WTC11 (cell line): Measurements from ENCODE around the gene SNRPE. TPM values are rescaled to one million over a fixed set of nuclear protein-coding genes. Genes with fewer than 3 reads are reported as not detected.
"Not testable (repeated sequence)": the region's sequence is repeated elsewhere in the genome, so short reads cannot be mapped to it uniquely, and the experiment has no call there.

Experiments used
- ATAC-seq: fragments of 200-7000 bp; cut with Tn5 transposase; 2 replicates; pipeline ENCODE4 v1.10.0; 2021; ENCODE audit warnings: mild to moderate bottlenecking, moderate library complexity
- CTCF ChIA-PET: fragments of 300-600 bp; sonication (Branson Sonifier 250); formaldehyde crosslinking; loops from one replicate; lab custom pipeline; 2021; ENCODE audit warnings: antibody characterized with exemption; lab: Charles Lee
- POLR2A ChIA-PET: fragments of 350-600 bp; sonication (Branson Sonifier 250); formaldehyde crosslinking; loops from one replicate; lab custom pipeline; 2021; ENCODE audit warnings: antibody characterized with exemption; lab: Charles Lee
- DNase-seq: peaks from one replicate; pipeline ENCODE4 v3.0.0; 2021; ENCODE audit warnings: low spot score
- H3K27ac Mint-ChIP-seq: 2 replicates; pipeline ENCODE4 v1.8.0; 2021; ENCODE audit warnings: mixed read lengths
- H3K27me3 Mint-ChIP-seq: 2 replicates; pipeline ENCODE4 v1.8.0; 2021; ENCODE audit warnings: low read depth, mild to moderate bottlenecking, moderate library complexity, mixed read lengths
- H3K36me3 Mint-ChIP-seq: 2 replicates; pipeline ENCODE4 v1.8.0; 2021; ENCODE audit warnings: mixed read lengths
- H3K4me1 Mint-ChIP-seq: 2 replicates; pipeline ENCODE4 v1.8.0; 2022; ENCODE audit warnings: mixed read lengths
- H3K4me3 Mint-ChIP-seq: 2 replicates; pipeline ENCODE4 v1.8.0; 2021; ENCODE audit warnings: mild to moderate bottlenecking, moderate library complexity, mixed read lengths
- H3K9me3 Mint-ChIP-seq: 2 replicates; pipeline ENCODE4 v1.8.0; 2021; ENCODE audit warnings: mixed read lengths
- CREB1 ChIP-seq: sonication (generic); formaldehyde crosslinking; IDR thresholded peaks from 2 replicates; pipeline ENCODE4 v1.8.0; 2023; ENCODE audit warnings: mild to moderate bottlenecking, missing genetic modification reagents
- EMX1 ChIP-seq: fragments of 250-450 bp; sonication (Bioruptor Pico); IDR thresholded peaks from 2 replicates; pipeline ENCODE4 v1.8.0; 2021; ENCODE audit warnings: mild to moderate bottlenecking
- ETV6 ChIP-seq: sonication (generic); formaldehyde crosslinking; IDR thresholded peaks from 2 replicates; pipeline ENCODE4 v1.8.1; 2022; ENCODE audit warnings: mild to moderate bottlenecking, missing genetic modification reagents
- FOXJ3 ChIP-seq: sonication (generic); formaldehyde crosslinking; IDR thresholded peaks from 2 replicates; pipeline ENCODE4 v1.9.0; 2021; ENCODE audit warnings: missing genetic modification reagents, mild to moderate bottlenecking, borderline replicate concordance
- FOXK1 ChIP-seq: sonication (generic); formaldehyde crosslinking; IDR thresholded peaks from 2 replicates; pipeline ENCODE4 v1.8.0; 2022; ENCODE audit warnings: mild to moderate bottlenecking, moderate library complexity, missing genetic modification reagents
- KAT7 ChIP-seq: sonication (generic); formaldehyde crosslinking; IDR thresholded peaks from 2 replicates; pipeline ENCODE4 v1.8.1; 2023; ENCODE audit warnings: missing genetic modification reagents, mild to moderate bottlenecking, borderline replicate concordance
- NFATC4 ChIP-seq: fragments of 250-450 bp; sonication (Bioruptor Pico); IDR thresholded peaks from 2 replicates; pipeline ENCODE4 v1.9.0; 2021; ENCODE audit warnings: mild to moderate bottlenecking
- NFYB ChIP-seq: sonication (generic); formaldehyde crosslinking; conservative IDR thresholded peaks from 2 replicates; pipeline ENCODE4 v1.8.0; 2022; ENCODE audit warnings: low read depth, missing genetic modification reagents
- NR2C2 ChIP-seq: sonication (generic); formaldehyde crosslinking; IDR thresholded peaks from 2 replicates; pipeline ENCODE4 v1.8.0; 2022; ENCODE audit warnings: mild to moderate bottlenecking, missing genetic modification reagents
- OVOL2 ChIP-seq: fragments of 250-450 bp; sonication (Bioruptor Pico); IDR thresholded peaks from 2 replicates; pipeline ENCODE4 v1.9.0; 2021; ENCODE audit warnings: mild to moderate bottlenecking, borderline replicate concordance
- SMAD3 ChIP-seq: sonication (generic); formaldehyde crosslinking; IDR thresholded peaks from 2 replicates; pipeline ENCODE4 v1.8.0; 2022; ENCODE audit warnings: missing genetic modification reagents, mild to moderate bottlenecking, borderline replicate concordance
- SMAD4 ChIP-seq: sonication (generic); formaldehyde crosslinking; IDR thresholded peaks from 2 replicates; pipeline ENCODE4 v1.8.0; 2022; ENCODE audit warnings: mild to moderate bottlenecking, missing genetic modification reagents
- TCF7 ChIP-seq: sonication (generic); formaldehyde crosslinking; IDR thresholded peaks from 2 replicates; pipeline ENCODE4 v1.8.0; 2022; ENCODE audit warnings: mild to moderate bottlenecking, low read depth, missing genetic modification reagents, moderate library complexity
- ZNF121 ChIP-seq: sonication (generic); formaldehyde crosslinking; IDR thresholded peaks from 2 replicates; pipeline ENCODE4 v1.8.0; 2023; ENCODE audit warnings: missing genetic modification reagents
- ZNF416 ChIP-seq: fragments of 250-450 bp; sonication (Bioruptor Pico); IDR thresholded peaks from 2 replicates; pipeline ENCODE4 v1.9.0; 2021; ENCODE audit warnings: mild to moderate bottlenecking, inconsistent platforms
- ZNF423 ChIP-seq: fragments of 250-450 bp; sonication (Bioruptor Pico); IDR thresholded peaks from 2 replicates; pipeline ENCODE4 v2.1.2; 2022; ENCODE audit warnings: mild to moderate bottlenecking, moderate library complexity
- ZNF671 ChIP-seq: fragments of 250-450 bp; sonication (Bioruptor Pico); IDR thresholded peaks from 2 replicates; pipeline ENCODE4 v1.8.0; 2021; ENCODE audit warnings: mild to moderate bottlenecking
- total RNA-seq: library from RNA; stranded (reverse); gene quantifications from 3 replicates; pipeline ENCODE4 v1.2.3, GENCODE V29; 2021
- TF ChIP-seq, protein P1 (sequence below): sonication (generic); formaldehyde crosslinking; IDR thresholded peaks from 2 replicates; pipeline ENCODE4 v1.8.1; 2023; ENCODE audit warnings: mild to moderate bottlenecking, missing genetic modification reagents, moderate library complexity
- TF ChIP-seq, protein P2 (sequence below): sonication (generic); formaldehyde crosslinking; IDR thresholded peaks from 2 replicates; pipeline ENCODE4 v1.8.0; 2023; ENCODE audit warnings: mild to moderate bottlenecking, missing genetic modification reagents

Gene SNRPE
- total RNA-seq, 1 experiment from 2014 or later, result 260 TPM

- TF ChIP-seq NR2C2 (no peak), OVOL2 (CRISPR knock-in tag) (no peak), ZNF423 (CRISPR knock-in tag) (no peak), ETV6 (CRISPR knock-in tag) (no peak), FOXK1 (CRISPR knock-in tag) (no peak)
- TF ChIP-seq, protein P1, sequence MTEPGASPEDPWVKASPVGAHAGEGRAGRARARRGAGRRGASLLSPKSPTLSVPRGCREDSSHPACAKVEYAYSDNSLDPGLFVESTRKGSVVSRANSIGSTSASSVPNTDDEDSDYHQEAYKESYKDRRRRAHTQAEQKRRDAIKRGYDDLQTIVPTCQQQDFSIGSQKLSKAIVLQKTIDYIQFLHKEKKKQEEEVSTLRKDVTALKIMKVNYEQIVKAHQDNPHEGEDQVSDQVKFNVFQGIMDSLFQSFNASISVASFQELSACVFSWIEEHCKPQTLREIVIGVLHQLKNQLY, result no peak
Observed at GRCh38 chr1:203842559-203842876, 18.9 kb upstream of the SNRPE start (continued).

DNA sequence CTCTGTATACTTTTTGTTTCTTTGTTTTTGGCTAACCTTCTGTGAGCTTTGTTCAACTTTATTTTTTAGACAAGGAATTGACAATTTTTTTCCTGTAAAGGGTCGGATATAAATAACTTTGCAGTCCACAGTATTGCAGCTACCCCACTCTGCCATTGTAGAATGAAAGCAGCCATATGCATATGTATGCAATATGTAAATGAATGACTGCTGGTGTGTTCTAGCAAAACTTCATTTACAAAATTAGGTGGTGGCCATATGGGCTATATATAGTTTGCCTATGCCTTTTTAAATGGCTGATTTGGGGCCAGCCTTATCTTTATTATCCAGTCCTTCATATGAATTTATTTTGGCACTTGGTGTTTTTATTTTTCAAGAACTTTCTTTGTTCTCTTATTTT lies 18.0 kb upstream of the SNRPE start:
- Mint-ChIP-seq H3K27ac (peak overlapping the region; percentile 63; the same call in 1 of the 2 replicates), H3K9me3 (peaks cover 24% of the 10 kb centered on the region), H3K27me3 (no peaks in the 10 kb centered on the region), H3K4me3 (no peak overlapping the region), H3K36me3 (peaks cover 82% of the 10 kb centered on the region), H3K4me1 (peaks cover 7% of the 10 kb centered on the region)
- ChIA-PET CTCF (no interaction called here), POLR2A (interaction anchor here (0.7 kb wide), 1 partner anchor 40 kb away, joined by 3 read pairs; no protein-coding TSS in a partner anchor)
- TF ChIP-seq KAT7 (CRISPR knock-in tag) (no peak), TCF7 (no peak), NFYB (CRISPR knock-in tag) (no peak), SMAD3 (no peak), ZNF416 (CRISPR knock-in tag) (no peak), EMX1 (CRISPR knock-in tag) (no peak), FOXJ3 (CRISPR knock-in tag) (no peak), CREB1 (no peak)
- TF ChIP-seq, protein P2, sequence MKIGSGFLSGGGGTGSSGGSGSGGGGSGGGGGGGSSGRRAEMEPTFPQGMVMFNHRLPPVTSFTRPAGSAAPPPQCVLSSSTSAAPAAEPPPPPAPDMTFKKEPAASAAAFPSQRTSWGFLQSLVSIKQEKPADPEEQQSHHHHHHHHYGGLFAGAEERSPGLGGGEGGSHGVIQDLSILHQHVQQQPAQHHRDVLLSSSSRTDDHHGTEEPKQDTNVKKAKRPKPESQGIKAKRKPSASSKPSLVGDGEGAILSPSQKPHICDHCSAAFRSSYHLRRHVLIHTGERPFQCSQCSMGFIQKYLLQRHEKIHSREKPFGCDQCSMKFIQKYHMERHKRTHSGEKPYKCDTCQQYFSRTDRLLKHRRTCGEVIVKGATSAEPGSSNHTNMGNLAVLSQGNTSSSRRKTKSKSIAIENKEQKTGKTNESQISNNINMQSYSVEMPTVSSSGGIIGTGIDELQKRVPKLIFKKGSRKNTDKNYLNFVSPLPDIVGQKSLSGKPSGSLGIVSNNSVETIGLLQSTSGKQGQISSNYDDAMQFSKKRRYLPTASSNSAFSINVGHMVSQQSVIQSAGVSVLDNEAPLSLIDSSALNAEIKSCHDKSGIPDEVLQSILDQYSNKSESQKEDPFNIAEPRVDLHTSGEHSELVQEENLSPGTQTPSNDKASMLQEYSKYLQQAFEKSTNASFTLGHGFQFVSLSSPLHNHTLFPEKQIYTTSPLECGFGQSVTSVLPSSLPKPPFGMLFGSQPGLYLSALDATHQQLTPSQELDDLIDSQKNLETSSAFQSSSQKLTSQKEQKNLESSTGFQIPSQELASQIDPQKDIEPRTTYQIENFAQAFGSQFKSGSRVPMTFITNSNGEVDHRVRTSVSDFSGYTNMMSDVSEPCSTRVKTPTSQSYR (CRISPR knock-in tag), result no peak
- DNase-seq (no peak), ATAC-seq (no peak)

GRCh38 chr1:203853112-203853511 lies 8.3 kb upstream of the SNRPE start:
- CTCF ChIA-PET, ATAC-seq: not testable (repeated sequence)
- H3K36me3 Mint-ChIP-seq, result peaks cover 42% of the 10 kb centered on the region

DNA sequence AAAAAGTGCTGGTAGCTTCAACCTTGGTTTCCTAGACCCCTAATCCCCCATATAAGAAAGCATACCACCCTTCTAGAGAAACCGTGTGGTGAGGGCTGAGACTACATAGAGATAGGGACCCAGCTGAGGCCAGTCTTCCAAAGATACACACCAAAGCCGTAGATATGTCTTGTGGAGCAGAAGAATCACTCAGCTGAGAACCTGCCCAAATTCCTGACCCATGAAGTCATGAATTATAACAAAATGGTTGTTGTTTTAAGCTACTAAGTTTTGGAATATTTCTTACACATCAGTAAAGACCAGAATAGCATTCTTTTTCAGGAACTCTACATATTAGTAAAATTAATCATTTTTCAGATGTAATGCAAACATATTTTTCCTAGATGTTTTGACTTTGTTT lies 3.3 kb upstream of the SNRPE start:
- H3K27me3 Mint-ChIP-seq, result peaks cover 3% of the 10 kb centered on the region; the same call in 1 of the 2 replicates
- no peaks in the 10 kb centered on the region for H3K9me3 Mint-ChIP-seq
- no peak for ATAC-seq
- CTCF ChIA-PET, result interaction anchor here (0.7 to 4.0 kb wide), 4 partner anchors 128 to 541 kb away, joined by 3 to 25 read pairs (median 4); no protein-coding TSS in a partner anchor
- no peak for TF ChIP-seq FOXK1 (CRISPR knock-in tag)
- TF ChIP-seq ZNF671, result no peak
- TF ChIP-seq, all 79 proteins: peak for 0
- DNase-seq, result no peak
- POLR2A ChIA-PET, result interaction anchor here (0.5 to 0.7 kb wide), 2 partner anchors 54 to 961 kb away, joined by 3 to 4 read pairs; no protein-coding TSS in a partner anchor
- Mint-ChIP-seq H3K4me3 (no peak overlapping the region), H3K4me1 (peaks cover 11% of the 10 kb centered on the region), H3K36me3 (peaks cover 18% of the 10 kb centered on the region; the same call in 1 of the 2 replicates), H3K27ac (no peak overlapping the region)

More at GRCh38 chr1:203853112-203853511, 8.3 kb upstream of the SNRPE start:
- H3K9me3 Mint-ChIP-seq, H3K27ac Mint-ChIP-seq, H3K27me3 Mint-ChIP-seq, DNase-seq, POLR2A ChIA-PET, H3K4me3 Mint-ChIP-seq, H3K4me1 Mint-ChIP-seq: not testable (repeated sequence)

- TF ChIP-seq NFATC4 (CRISPR knock-in tag), result no peak
- no peak for TF ChIP-seq SMAD4 (CRISPR knock-in tag)
- TF ChIP-seq CREB1, result no peak
- 0 out of 2 replicates have a peak, but pooled peaks have one; percentile 3 for TF ChIP-seq ZNF121 (CRISPR knock-in tag)
- TF ChIP-seq, all 79 proteins: peak for 1
- H3K4me1 Mint-ChIP-seq, result peaks cover 11% of the 10 kb centered on the region
- ChIA-PET POLR2A (interaction anchor here (0.6 to 0.8 kb wide), 3 partner anchors 40 to 396 kb away, joined by 3 to 9 read pairs (median 9); no protein-coding TSS in a partner anchor), CTCF (interaction anchor here (0.6 to 4.0 kb wide), 8 partner anchors 12 to 540 kb away, joined by 3 to 25 read pairs (median 4); no protein-coding TSS in a partner anchor)
- no peak overlapping the region for H3K27ac Mint-ChIP-seq
- peaks cover 23% of the 10 kb centered on the region for H3K36me3 Mint-ChIP-seq
- DNase-seq (no peak), ATAC-seq (no peak)
- H3K9me3 Mint-ChIP-seq, result no peaks in the 10 kb centered on the region
- H3K4me3 Mint-ChIP-seq, result no peak overlapping the region
- H3K27me3 Mint-ChIP-seq, result peaks cover 3% of the 10 kb centered on the region
Observed at GRCh38 chr1:203858975-203859374, 2.4 kb upstream of the SNRPE start.
